ENCODE data around the gene CSTF2.

The CSTF2 gene

DNA sequence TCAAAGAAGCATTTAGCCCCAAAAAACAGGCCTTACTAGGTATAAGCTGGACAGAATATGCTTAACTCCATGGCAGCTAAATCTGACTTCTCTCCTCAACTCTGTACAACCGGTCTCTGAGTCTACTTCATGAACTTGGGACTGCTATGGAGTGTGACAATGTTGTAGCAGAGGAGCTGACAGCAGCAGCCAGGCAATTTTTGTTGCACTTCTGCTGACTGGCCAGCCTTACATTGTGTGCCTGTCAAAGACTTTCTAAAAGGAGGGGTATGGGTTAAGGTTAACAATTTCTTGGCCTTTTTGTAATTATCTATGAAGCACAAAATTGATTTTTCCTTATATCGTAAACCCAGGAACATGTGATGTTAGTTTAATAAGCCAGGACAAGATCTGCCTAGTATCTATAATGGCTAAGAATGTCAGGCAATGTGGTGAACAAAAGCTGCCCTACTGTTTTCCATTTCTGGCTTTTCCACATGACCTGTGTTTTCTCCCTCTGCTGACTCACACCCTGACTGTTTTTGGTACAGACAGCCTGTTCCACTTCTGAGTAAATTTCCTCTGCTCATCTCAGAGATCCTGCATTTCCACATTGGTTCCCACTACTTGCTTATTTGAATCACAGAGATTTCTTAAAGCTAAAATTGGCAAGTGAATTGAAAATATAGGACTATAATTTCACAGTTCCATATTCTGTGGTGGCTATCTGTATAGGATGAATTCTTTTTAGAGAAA lies 44.6 kb downstream of the CSTF2 start:
- no peak for TF ChIP-seq MYC (IDR thresholded peaks at IDR 0.05; ENCODE audit: low read depth, low read length)
- TF ChIP-seq, protein P1, sequence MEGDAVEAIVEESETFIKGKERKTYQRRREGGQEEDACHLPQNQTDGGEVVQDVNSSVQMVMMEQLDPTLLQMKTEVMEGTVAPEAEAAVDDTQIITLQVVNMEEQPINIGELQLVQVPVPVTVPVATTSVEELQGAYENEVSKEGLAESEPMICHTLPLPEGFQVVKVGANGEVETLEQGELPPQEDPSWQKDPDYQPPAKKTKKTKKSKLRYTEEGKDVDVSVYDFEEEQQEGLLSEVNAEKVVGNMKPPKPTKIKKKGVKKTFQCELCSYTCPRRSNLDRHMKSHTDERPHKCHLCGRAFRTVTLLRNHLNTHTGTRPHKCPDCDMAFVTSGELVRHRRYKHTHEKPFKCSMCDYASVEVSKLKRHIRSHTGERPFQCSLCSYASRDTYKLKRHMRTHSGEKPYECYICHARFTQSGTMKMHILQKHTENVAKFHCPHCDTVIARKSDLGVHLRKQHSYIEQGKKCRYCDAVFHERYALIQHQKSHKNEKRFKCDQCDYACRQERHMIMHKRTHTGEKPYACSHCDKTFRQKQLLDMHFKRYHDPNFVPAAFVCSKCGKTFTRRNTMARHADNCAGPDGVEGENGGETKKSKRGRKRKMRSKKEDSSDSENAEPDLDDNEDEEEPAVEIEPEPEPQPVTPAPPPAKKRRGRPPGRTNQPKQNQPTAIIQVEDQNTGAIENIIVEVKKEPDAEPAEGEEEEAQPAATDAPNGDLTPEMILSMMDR (IDR thresholded peaks at IDR 0.05; ENCODE audit: low read depth, low read length), result no peak
- no peak for DNase-seq (ENCODE audit: low read depth)
- H3K4me3 ChIP-seq (ENCODE audit: low read depth, low read length), result no peak overlapping the region

DNA sequence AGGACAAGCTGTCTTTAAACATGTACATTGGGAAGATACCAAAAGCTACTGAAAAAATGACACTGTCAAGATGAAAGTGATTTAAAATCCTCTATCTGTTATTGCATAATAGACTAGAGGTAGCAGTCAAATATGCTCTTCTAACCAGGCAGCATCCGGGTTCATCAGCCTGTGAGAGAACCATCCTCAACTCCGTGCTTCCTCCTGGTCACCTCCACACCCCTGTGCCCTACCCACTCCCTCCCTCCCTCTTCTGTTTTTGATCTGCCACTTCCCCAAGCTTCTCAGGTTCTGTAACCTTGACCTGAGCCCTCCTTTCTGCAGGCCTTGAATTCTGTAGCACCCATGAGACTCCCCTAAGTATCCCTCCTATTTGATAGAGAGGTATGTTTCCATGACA lies 48.1 kb downstream of the CSTF2 start:
- DNase-seq (ENCODE audit: low read depth), result no peak
- no peak for TF ChIP-seq MYC (IDR thresholded peaks at IDR 0.05; ENCODE audit: low read depth, low read length)
- TF ChIP-seq, protein P2, sequence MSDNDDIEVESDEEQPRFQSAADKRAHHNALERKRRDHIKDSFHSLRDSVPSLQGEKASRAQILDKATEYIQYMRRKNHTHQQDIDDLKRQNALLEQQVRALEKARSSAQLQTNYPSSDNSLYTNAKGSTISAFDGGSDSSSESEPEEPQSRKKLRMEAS (IDR thresholded peaks at IDR 0.05; ENCODE audit: low read depth, low read length), result no peak
- TF ChIP-seq, protein P1 (IDR thresholded peaks at IDR 0.05; ENCODE audit: low read depth, low read length), result no peak
- TF ChIP-seq POLR2A (IDR thresholded peaks at IDR 0.05; ENCODE audit: extremely low read depth, insufficient read length), result no peak
- no peak overlapping the region for H3K4me3 ChIP-seq (ENCODE audit: low read depth, low read length)

DNA sequence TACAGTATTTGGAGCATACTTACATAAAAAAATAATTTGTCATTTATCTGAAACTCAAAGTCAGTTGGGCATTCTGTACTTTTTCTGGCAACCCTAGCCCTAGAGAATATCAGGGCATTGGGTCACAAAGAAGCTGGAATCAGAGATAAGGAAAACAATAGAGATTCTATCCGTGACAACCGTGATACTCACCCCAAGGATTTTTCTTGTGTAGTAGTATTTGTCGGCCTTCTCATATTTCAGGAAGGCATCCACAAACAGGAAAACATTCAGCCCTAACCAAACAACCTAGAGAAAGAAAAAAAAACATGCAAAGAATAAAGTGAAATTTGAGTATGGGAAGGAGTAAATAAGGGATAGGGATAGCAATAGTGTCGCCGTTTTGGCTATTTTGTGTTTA lies 50.3 kb downstream of the CSTF2 start:
- no peak overlapping the region for H3K4me3 ChIP-seq (ENCODE audit: low read depth, low read length)
- DNase-seq (ENCODE audit: low read depth), result no peak
- TF ChIP-seq, protein P1 (IDR thresholded peaks at IDR 0.05; ENCODE audit: low read depth, low read length), result no peak
- TF ChIP-seq, protein P2 (IDR thresholded peaks at IDR 0.05; ENCODE audit: low read depth, low read length), result no peak
- no peak for TF ChIP-seq MYC (IDR thresholded peaks at IDR 0.05; ENCODE audit: low read depth, low read length)
- TF ChIP-seq POLR2A (IDR thresholded peaks at IDR 0.05; ENCODE audit: extremely low read depth, insufficient read length), result no peak

DNA sequence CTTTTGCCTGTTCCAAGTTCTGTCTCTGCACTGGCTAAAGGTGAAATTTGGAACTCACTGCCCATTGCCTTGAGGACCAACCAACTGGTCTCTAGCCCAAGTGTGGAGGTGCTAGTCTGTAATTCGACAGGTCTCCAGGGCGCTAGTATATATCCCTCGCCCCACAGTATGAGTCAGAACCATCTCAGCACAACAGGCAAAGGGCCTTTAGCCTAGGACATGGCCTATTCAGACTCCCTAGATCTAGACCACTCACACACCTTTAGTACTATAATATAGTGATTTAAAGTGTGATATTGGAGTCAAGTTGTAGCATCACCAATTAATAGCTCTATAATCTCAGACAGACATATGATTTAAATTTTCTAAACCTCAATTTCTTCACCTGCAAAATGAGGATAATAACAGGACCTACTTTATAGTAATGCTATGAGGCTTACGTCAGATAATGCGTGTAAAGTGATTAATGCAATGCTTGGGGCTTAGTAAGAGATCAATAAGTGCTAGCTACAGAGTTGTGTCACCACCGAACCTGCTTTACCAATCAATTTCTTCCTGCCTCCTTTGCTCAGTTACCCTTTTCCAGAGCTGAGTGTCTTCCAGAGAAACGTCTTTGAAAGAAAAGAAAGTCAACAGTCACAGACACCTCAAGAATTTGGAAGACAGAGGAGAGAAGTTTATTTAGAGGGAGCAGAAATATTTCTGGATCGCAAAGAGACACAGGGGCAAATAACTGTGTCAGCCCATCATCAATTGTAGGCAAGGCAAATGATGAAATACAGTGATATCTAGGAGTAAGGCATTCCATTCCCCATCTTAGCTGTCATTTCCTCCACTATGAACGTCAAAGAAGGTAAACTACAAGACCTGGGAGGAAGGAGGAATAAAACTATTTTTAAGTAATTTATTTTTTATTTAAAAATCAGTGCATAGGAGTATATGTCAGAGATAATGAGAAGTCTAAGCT lies 51.7 kb downstream of the CSTF2 start:
- TF ChIP-seq, protein P1 (IDR thresholded peaks at IDR 0.05; ENCODE audit: low read depth, low read length), result no peak
- TF ChIP-seq, protein P2 (IDR thresholded peaks at IDR 0.05; ENCODE audit: low read depth, low read length), result no peak
- TF ChIP-seq POLR2A (IDR thresholded peaks at IDR 0.05; ENCODE audit: extremely low read depth, insufficient read length) (no peak), MYC (IDR thresholded peaks at IDR 0.05; ENCODE audit: low read depth, low read length) (no peak)
- no peak for DNase-seq (ENCODE audit: low read depth)
- H3K4me3 ChIP-seq (ENCODE audit: low read depth, low read length), result no peak overlapping the region

DNA sequence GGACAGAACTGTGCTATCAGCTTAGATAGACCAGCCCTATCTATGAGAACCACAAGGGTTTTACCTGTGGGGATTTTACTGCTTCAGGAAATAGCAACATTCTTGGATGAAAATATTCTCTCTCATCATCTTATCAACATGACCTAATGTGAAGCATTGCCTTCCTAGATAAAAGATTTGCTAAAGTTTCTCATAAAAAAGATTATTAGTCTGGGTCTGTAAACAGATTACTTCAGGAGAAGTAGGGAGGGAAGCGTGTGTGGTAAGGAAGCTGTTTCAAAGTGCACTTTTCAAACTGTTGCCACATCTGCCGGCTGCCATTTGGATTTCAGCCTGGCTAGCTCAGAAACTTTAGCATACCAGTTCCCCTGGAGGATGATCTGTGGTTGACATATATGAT lies 54.1 kb downstream of the CSTF2 start, which contains the start of gene NOX1:
TSS of gene NOX1 (minus strand) at position 35 of the 400 bp plus-strand sequence. CDS start 220 bp downstream, outside the sequence.
- DNase-seq (ENCODE audit: low read depth), result no peak
- TF ChIP-seq, protein P1 (IDR thresholded peaks at IDR 0.05; ENCODE audit: low read depth, low read length), result no peak
- TF ChIP-seq POLR2A (IDR thresholded peaks at IDR 0.05; ENCODE audit: extremely low read depth, insufficient read length), result no peak
- no peak for TF ChIP-seq MYC (IDR thresholded peaks at IDR 0.05; ENCODE audit: low read depth, low read length)
- TF ChIP-seq, protein P2 (IDR thresholded peaks at IDR 0.05; ENCODE audit: low read depth, low read length), result no peak
- H3K4me3 ChIP-seq (ENCODE audit: low read depth, low read length), result no peak within 1 kb of the TSS

Measured in NB4 (cell line).